Measurements from ENCODE around the gene CCDC137. TPM values are rescaled to one million over a fixed set of nuclear protein-coding genes. Genes with fewer than 3 reads are reported as not detected.

CCDC137 gene
- total and polyA plus RNA-seq, 2 of the 13 experiments (the other 11 are each of a cell fraction or from before 2014, with no cell fraction given): 14.6 to 39.1 TPM

DNA sequence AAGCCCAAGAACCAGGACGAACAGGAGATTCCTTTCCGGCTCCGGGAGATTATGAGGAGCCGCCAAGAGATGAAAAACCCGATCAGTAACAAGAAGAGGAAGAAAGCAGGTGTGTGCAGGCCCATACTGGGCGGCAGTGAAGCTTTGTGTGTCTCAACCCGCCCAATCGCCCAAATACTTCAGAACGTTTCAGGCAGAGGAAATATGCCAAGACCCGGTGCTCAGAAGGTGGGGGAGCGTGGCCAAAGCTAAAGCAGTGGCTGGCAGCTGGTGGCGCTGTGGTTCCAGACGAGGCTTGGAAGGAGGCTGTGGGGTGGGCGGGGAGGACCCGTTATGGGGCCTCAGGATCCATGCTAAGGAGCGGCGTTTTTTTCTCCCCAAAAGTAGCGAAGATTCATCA is 1.2 kb downstream of the CCDC137 start (continued):
- TF ChIP-seq RFXAP (CRISPR knock-in tag; IDR thresholded peaks at IDR 0.05; ENCODE audit: borderline replicate concordance): no peak

DNA sequence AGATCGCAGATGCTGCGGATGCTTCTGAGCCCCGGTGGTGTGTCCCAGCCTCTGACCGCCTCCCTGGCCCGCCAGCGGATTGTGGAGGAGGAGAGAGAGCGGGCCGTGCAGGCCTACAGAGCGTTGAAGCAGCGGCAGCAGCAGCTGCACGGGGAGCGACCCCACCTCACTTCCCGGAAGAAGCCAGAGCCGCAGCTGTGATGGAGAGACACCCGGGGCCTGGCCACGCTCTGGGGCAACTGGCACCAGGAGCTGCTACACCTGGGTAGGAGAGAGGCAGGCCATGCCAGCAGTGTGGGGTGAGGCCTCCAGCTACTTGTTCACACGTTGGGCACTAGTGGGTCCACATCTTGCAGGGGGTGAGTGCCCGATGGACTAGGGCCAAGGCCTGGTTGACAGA is 6.0 kb downstream of the CCDC137 start:
- FAIRE-seq (no peak), ATAC-seq (no peak), DNase-seq (ENCODE audit: low spot score) (no peak)
- H4K20me1 ChIP-seq (ENCODE audit: insufficient read depth, low read length): no peaks in the 10 kb centered on the region
- H3K9me3 ChIP-seq (ENCODE audit: low read length): no peaks in the 10 kb centered on the region
- no peak overlapping the region for H3K4me3 ChIP-seq (replicated peaks in 1 of 3; ENCODE audit: insufficient read depth in 1 of 3, low read depth in 2 of 3, low read length in 3 of 3)
- no peaks in the 10 kb centered on the region for H3K27me3 ChIP-seq (ENCODE audit: control insufficient read depth in 1 of 2, insufficient read depth in 2 of 2, low read length in 2 of 2)
- no TSS peak for BruUV-seq (replicated peaks)
- intact Hi-C loops (cut with micrococcal nuclease; ENCODE audit: unreplicated experiment): no loop called here
- WGBS (ENCODE audit: low lambda C conversion rate): 93% methylated on average over 15 of the region's 18 CpGs
- H3K4me1 ChIP-seq (ENCODE audit: insufficient read depth, low read length): peaks cover 18% of the 10 kb centered on the region
- H2AFZ ChIP-seq (ENCODE audit: low read length): no peak overlapping the region
- in situ Hi-C loops (cut with HindIII; ENCODE audit: extremely low pct_ligation_motif_present, low pct_unique_long_range_greater_than_20kb): no loop called here
- H3K36me3 ChIP-seq (replicated peaks in 1 of 2; ENCODE audit: control insufficient read depth in 1 of 2, insufficient read depth in 2 of 2, low read length in 2 of 2): peaks cover 33 to 55% of the 10 kb centered on the region in 2 experiments
- ChIA-PET CTCF (ENCODE audit: low intra/inter-chr PET ratio, low total read pairs) (no interaction called here), POLR2A (interaction anchor here (2.1 to 3.9 kb wide), 2 partner anchors 11 to 30 kb away, joined by 8 to 26 read pairs; partner anchors contain the start of genes ARL16, HGS and MRPL12)
- no peak overlapping the region for H3K9ac ChIP-seq (ENCODE audit: insufficient read depth, low read depth, low read length)
- no peak overlapping the region for H3K27ac ChIP-seq (ENCODE audit: extremely low read length, insufficient read depth, low read length)
- H3K79me2 ChIP-seq (ENCODE audit: insufficient read depth, low read length): peaks cover 13% of the 10 kb centered on the region
- no peak overlapping the region for H3K4me2 ChIP-seq (ENCODE audit: low read depth, low read length)
- TF ChIP-seq, protein P1, sequence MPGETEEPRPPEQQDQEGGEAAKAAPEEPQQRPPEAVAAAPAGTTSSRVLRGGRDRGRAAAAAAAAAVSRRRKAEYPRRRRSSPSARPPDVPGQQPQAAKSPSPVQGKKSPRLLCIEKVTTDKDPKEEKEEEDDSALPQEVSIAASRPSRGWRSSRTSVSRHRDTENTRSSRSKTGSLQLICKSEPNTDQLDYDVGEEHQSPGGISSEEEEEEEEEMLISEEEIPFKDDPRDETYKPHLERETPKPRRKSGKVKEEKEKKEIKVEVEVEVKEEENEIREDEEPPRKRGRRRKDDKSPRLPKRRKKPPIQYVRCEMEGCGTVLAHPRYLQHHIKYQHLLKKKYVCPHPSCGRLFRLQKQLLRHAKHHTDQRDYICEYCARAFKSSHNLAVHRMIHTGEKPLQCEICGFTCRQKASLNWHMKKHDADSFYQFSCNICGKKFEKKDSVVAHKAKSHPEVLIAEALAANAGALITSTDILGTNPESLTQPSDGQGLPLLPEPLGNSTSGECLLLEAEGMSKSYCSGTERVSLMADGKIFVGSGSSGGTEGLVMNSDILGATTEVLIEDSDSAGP (CRISPR knock-in tag; IDR thresholded peaks at IDR 0.05; ENCODE audit: borderline replicate concordance): no peak
- TF ChIP-seq XBP1 (CRISPR knock-in tag; IDR thresholded peaks at IDR 0.05): no peak
- 0 out of 2 replicates have a peak, but pooled peaks have one; percentile 25 for TF ChIP-seq HNRNPL (IDR thresholded peaks at IDR 0.05; ENCODE audit: low read depth, low read length)
- no peak for TF ChIP-seq ZNF792 (CRISPR knock-in tag; IDR thresholded peaks at IDR 0.05)
- TF ChIP-seq RBAK (CRISPR knock-in tag; IDR thresholded peaks at IDR 0.05): no peak
- no peak for TF ChIP-seq IKZF4 (CRISPR knock-in tag; IDR thresholded peaks at IDR 0.05; ENCODE audit: borderline replicate concordance, low read depth, not compliant biosample characterization)
- TF ChIP-seq HNRNPLL (IDR thresholded peaks at IDR 0.05; ENCODE audit: low read depth, low read length, poor library complexity, severe bottlenecking): peak; percentile 12
- TF ChIP-seq SOX5 (CRISPR knock-in tag; IDR thresholded peaks at IDR 0.05; ENCODE audit: borderline replicate concordance): no peak
- TF ChIP-seq AGO2 (optimal IDR thresholded peaks at IDR 0.05; ENCODE audit: low read depth, low read length): peak; percentile 82
- TF ChIP-seq ZNF563 (CRISPR knock-in tag; IDR thresholded peaks at IDR 0.05): no peak
- peak; percentile 72 for TF ChIP-seq RBFOX2 (IDR thresholded peaks at IDR 0.05; ENCODE audit: low read depth, low read length)
- TF ChIP-seq, protein P2, sequence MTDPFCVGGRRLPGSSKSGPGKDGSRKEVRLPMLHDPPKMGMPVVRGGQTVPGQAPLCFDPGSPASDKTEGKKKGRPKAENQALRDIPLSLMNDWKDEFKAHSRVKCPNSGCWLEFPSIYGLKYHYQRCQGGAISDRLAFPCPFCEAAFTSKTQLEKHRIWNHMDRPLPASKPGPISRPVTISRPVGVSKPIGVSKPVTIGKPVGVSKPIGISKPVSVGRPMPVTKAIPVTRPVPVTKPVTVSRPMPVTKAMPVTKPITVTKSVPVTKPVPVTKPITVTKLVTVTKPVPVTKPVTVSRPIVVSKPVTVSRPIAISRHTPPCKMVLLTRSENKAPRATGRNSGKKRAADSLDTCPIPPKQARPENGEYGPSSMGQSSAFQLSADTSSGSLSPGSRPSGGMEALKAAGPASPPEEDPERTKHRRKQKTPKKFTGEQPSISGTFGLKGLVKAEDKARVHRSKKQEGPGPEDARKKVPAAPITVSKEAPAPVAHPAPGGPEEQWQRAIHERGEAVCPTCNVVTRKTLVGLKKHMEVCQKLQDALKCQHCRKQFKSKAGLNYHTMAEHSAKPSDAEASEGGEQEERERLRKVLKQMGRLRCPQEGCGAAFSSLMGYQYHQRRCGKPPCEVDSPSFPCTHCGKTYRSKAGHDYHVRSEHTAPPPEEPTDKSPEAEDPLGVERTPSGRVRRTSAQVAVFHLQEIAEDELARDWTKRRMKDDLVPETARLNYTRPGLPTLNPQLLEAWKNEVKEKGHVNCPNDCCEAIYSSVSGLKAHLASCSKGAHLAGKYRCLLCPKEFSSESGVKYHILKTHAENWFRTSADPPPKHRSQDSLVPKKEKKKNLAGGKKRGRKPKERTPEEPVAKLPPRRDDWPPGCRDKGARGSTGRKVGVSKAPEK (CRISPR knock-in tag; IDR thresholded peaks at IDR 0.05; ENCODE audit: borderline replicate concordance): no peak
- TF ChIP-seq ISX (CRISPR knock-in tag; conservative IDR thresholded peaks at IDR 0.05): no peak
